Fibroblast of mammary gland (primary cell): ENCODE data around the gene PCDHA9.
"Not testable (repeated sequence)": the region's sequence is repeated elsewhere in the genome, so short reads cannot be mapped to it uniquely, and the experiment has no call there.

Source experiments
- DNase-seq: peaks from one replicate; pipeline ENCODE4 v3.0.0-alpha.2; 2010; ENCODE audit warnings: low read depth
- H3K4me3 ChIP-seq: 2 replicates; pipeline ENCODE4 v1.5.1; 2011; ENCODE audit warnings: low read depth, mild to moderate bottlenecking, low read length, moderate library complexity; ENCODE audit not compliant: control insufficient read depth
- TF ChIP-seq, protein P1 (sequence below): conservative IDR thresholded peaks from 2 replicates; pipeline ENCODE4 v1.5.1; 2011; ENCODE audit warnings: low read depth, low read length, inconsistent platforms; ENCODE audit not compliant: control insufficient read depth, insufficient read depth

The PCDHA9 gene

DNA sequence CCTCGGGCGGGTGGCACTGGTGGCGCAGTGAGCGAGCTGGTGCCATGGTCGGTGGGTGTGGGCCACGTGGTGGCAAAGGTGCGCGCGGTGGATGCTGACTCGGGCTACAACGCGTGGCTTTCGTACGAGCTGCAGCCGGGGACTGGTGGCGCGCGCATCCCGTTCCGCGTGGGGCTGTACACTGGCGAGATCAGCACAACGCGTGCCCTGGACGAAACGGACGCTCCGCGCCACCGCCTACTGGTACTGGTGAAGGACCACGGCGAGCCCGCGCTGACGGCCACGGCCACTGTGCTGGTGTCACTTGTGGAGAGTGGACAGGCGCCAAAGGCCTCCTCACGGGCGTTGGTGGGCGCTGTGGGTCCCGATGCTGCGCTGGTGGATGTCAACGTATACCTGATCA, 39.3 kb upstream of the PCDHA9 start:
- TF ChIP-seq, protein P1, sequence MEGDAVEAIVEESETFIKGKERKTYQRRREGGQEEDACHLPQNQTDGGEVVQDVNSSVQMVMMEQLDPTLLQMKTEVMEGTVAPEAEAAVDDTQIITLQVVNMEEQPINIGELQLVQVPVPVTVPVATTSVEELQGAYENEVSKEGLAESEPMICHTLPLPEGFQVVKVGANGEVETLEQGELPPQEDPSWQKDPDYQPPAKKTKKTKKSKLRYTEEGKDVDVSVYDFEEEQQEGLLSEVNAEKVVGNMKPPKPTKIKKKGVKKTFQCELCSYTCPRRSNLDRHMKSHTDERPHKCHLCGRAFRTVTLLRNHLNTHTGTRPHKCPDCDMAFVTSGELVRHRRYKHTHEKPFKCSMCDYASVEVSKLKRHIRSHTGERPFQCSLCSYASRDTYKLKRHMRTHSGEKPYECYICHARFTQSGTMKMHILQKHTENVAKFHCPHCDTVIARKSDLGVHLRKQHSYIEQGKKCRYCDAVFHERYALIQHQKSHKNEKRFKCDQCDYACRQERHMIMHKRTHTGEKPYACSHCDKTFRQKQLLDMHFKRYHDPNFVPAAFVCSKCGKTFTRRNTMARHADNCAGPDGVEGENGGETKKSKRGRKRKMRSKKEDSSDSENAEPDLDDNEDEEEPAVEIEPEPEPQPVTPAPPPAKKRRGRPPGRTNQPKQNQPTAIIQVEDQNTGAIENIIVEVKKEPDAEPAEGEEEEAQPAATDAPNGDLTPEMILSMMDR = no peak
- H3K4me3 ChIP-seq = no peak overlapping the region
- no peak for DNase-seq

DNA sequence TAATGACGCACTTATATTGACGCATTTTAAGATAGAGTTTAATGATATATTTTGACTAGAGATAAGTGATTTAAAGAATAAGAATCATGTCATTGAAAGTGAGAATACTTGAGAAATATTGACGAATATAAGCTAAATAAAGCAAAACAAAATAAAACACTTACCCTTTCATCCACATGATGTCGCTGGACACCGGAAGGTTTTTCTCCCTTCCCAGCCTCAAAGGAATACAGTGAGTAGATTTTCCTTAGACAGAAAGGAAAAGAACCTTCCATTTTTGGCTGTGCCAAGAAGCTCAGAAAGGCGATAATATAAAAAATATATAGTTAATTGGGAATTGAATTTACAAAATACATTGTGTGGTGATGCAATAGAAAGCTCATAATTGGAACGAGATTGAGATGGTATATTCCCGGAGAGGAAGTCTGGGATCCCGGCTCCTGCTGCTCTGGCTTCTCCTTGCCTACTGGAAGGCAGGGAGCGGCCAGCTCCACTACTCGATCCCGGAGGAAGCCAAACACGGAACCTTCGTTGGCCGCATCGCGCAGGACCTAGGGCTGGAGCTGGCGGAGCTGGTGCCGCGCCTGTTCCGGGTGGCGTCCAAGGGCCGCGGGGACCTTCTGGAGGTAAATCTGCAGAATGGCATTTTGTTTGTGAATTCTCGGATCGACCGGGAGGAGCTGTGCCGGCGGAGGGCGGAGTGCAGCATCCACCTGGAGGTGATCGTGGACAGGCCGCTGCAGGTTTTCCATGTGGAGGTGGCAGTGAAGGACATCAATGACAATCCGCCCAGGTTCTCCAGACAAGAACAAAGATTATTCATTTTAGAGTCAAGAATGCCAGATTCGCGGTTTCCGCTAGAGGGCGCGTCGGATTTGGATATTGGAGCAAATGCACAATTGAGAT, 26.6 kb upstream of the PCDHA9 start, which contains the start of gene PCDHA5:
PCDHA5 (plus strand) TSS at position 239 of the 906 bp plus-strand sequence.
- peak; percentile 24 for DNase-seq
- TF ChIP-seq, protein P1 = peak; percentile 51
- no peak within 1 kb of the TSS for H3K4me3 ChIP-seq

GRCh38 chr5:140822281-140822629, 25.9 kb upstream of the PCDHA9 start:
- DNase-seq = no peak
- TF ChIP-seq, protein P1 = no peak
- no peak overlapping the region for H3K4me3 ChIP-seq

GRCh38 chr5:140822969-140823368, 25.2 kb upstream of the PCDHA9 start:
- not testable (repeated sequence) for DNase-seq, H3K4me3 ChIP-seq

- no peak overlapping the region for H3K4me3 ChIP-seq
- no peak for DNase-seq
- TF ChIP-seq, protein P1 = no peak
Measured at GRCh38 chr5:140823475-140823874, 24.7 kb upstream of the PCDHA9 start.

GRCh38 chr5:140827704-140828361, 20.3 kb upstream of the PCDHA9 start, which contains the start of gene PCDHA6:
TSS of gene PCDHA6 (plus strand) at chr5:140827960. CDS start at chr5:140828092, 132 bp downstream.
- peak; percentile 15 for DNase-seq
- peak within 1 kb of the TSS; percentile 9 for H3K4me3 ChIP-seq
- TF ChIP-seq, protein P1 = peak; percentile 30

DNA sequence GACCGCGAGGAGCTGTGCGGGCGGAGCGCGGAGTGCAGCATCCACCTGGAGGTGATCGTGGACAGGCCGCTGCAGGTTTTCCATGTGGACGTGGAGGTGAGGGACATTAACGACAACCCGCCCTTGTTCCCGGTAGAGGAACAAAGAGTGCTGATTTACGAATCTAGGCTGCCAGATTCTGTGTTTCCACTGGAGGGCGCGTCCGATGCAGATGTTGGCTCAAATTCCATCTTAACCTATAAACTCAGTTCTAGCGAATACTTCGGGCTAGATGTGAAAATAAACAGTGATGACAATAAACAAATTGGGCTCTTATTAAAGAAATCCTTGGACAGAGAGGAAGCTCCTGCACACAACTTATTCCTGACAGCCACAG, 19.8 kb upstream of the PCDHA9 start:
- no peak overlapping the region for H3K4me3 ChIP-seq
- TF ChIP-seq, protein P1 = no peak
- DNase-seq = no peak

DNA sequence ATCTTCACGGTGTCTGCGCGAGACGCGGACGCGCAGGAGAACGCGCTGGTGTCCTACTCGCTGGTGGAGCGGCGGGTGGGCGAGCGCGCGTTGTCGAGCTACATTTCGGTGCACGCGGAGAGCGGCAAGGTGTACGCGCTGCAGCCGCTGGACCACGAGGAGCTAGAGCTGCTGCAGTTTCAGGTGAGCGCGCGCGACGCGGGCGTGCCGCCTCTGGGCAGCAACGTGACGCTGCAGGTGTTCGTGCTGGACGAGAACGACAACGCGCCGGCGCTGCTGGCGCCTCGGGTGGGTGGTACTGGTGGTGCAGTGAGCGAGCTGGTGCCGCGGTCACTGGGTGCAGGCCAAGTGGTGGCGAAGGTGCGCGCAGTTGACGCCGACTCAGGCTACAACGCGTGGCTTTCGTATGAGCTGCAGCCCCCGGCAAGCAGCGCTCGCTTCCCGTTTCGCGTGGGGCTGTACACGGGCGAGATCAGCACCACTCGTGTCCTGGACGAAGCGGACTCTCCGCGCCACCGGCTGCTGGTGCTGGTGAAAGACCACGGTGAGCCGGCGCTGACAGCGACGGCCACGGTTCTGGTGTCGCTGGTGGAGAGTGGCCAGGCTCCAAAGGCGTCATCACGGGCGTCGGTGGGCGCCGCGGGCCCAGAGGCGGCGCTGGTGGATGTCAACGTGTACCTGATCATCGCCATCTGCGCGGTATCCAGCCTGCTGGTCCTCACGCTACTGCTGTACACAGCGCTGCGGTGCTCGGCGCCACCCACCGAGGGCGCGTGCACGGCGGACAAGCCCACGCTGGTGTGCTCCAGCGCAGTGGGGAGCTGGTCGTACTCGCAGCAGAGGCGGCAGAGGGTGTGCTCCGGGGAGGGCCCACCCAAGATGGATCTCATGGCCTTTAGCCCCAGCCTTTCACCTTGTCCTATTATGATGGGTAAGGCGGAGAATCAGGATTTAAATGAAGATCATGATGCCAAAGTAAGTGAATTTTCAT, 18.4 kb upstream of the PCDHA9 start:
- DNase-seq, H3K4me3 ChIP-seq: not testable (repeated sequence)
